HG03432 (cell line): ENCODE results near the gene FCMR.

ENCODE experiments used
- ATAC-seq: cut with Tn5 transposase; IDR thresholded peaks from one replicate; pipeline ENCODE4 v1.9.1; 2021; ENCODE audit warnings: mild to moderate bottlenecking, moderate library complexity; ENCODE audit not compliant: unreplicated experiment

FCMR gene

GRCh38 chr1:206903687-206904086 lies 18.1 kb downstream of the FCMR start:
- ATAC-seq, result no peak

DNA sequence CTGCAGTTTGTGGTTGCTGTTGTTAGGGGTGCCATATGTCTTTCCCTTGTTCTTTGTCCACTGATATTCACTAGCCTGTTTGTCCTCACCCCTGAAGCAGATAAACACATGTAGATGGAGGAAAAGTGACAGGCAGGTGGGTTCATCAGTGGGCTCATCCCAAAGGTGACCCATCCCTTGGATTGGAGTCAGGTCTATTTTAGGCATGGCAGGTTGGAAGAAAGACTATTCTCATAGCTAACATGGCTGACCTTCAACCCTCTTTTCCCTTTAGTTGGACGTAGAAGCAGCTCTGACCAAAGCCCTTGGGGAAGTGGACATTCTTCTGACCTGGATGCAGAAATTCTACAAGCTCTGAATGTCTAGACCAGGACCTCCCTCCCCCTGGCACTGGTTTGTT lies 19.0 kb downstream of the FCMR start:
- ATAC-seq, result no peak

DNA sequence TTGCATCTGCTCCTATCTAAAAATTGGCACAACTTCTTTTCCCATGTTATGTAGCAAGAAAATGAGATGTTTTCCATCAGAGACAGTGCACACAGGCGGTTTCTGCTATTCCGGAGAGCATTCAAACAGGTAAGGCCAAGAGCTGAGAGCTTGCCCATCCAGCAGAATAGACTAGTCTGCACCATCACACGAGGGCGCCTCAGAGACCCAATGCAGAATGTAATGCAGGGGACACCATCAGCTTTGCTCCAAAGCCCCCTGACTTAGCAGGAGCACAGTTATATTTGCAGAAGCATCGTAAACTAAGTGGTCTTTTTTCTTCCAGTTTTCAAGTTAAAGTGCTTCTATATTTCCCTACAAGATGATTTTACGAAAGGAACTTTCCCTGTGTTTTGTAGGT lies 19.8 kb downstream of the FCMR start:
- no peak for ATAC-seq

GRCh38 chr1:206900149-206900548 lies 21.6 kb downstream of the FCMR start:
- no peak for ATAC-seq

- no peak for ATAC-seq
Measured at GRCh38 chr1:206899717-206900116, 22.0 kb downstream of the FCMR start.

GRCh38 chr1:206898915-206899431 lies 22.8 kb downstream of the FCMR start:
- ATAC-seq, result no peak

GRCh38 chr1:206898089-206898914 lies 23.4 kb downstream of the FCMR start:
- ATAC-seq, result no peak

GRCh38 chr1:206897175-206897574 lies 24.6 kb downstream of the FCMR start, which contains the start of gene IL24:
Gene IL24 (plus strand): TSS chr1:206897443. CDS start chr1:206897833, 390 bp downstream.
- ATAC-seq, result no peak

DNA sequence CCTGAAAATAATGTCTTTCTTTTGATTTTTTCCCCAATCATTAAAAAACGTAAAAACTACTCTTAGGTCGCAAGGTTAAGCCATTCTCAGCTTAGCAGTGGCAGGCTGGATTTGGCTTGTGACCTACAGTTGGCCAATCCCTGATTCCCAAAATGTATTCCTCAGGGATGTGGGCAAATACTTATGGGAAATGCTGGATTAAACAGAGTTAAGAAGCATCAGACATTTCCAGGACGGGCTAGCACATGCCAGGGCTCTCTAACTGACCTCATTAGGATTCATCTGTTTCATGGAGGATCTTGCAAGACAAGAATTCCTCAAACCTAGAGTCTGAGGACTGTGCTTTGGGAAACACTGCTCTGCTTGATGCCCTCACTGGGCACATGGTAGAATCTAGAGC lies 25.5 kb downstream of the FCMR start:
- no peak for ATAC-seq

GRCh38 chr1:206895837-206896242 lies 25.9 kb downstream of the FCMR start:
- ATAC-seq, result no peak

DNA sequence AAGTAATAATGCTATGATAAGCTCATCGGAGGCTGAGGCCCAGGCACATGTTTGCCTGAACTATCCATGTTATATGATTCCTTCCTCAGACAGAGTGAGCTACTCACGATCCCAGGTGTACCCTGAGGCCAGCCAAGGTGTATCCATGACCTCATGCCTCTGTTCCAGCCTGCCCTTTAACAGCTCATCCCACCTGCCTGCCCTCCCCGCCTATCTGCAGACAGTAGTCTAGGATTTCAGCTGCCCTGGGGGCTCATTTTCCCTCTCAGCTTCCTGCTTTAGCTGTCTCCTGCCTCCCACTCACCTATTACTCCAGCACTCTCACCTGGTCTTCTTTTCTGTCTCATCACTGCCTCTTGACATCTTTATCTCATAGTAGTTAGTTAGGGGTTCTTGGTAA lies 26.4 kb downstream of the FCMR start:
- ATAC-seq, result no peak

DNA sequence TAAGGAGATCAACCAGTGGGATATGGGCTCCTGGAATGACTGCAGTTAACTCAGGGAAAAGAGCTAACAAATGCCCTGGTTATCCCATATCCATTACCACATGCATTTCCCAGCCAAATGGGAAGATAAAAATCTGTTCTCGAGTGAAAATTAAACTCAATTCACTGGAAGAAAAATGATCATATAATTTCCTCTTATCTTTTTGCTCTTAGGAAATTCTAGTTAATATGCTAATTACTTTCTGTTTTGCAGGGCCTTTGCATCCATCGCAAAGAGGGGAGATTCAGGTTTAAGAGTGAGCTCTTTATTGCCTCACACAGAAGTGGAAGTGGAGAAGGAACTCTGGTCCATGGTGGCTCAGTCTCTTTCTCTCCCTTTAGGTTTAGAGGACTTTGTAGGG lies 28.4 kb downstream of the FCMR start:
- ATAC-seq, result no peak

DNA sequence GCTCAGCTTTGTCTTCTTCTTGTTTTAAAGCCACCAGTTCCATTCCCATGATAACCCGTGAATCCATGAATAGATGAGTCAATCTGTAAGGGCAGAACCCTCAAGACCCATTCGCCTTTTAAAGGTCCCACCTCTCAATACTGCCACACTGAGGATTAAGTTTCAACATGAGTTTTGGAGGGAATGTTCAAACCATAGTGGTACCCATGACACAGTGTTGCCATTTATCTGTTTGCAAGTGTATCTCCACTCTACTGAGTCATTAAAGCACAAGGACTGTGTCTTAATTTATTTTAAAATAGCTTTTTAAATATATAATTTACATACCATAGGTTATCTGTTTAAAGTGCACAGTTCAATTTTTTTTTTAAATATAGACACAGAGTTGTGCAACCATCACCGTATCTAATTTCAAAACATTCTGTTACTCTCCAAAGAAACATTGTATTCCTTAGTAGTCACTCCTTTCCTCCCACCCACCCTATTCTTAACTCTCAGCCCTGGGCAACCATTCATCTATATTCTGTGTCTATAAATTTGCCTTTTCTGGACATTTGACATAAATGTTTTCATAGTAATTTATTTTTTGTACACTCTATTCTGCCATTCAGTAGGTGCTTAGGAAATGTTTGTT lies 29.3 kb downstream of the FCMR start:
- no peak for ATAC-seq

DNA sequence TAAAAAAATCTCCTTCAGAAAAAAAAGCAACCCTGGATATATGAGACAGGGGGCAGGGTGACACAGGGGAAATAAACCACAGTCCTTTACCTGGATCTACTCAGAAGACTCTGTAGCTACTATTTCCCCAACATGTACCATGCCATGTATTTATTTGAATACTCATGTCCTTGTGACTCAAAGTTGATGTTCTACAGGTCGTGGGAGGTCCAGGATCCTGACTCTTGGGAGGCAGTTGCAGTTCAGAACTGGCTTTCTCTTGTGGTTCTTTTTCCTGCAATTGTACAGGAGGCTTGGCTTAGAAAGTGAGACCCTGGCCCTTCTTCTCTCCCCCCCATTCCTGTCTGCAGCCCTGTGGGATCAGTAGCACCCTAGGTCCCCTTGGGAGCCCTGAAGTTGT lies 30.3 kb downstream of the FCMR start:
- no peak for ATAC-seq

- no peak for ATAC-seq
Measured at GRCh38 chr1:206890125-206891060, 31.3 kb downstream of the FCMR start.

- no peak for ATAC-seq
Measured at GRCh38 chr1:206887701-206888100, 34.0 kb downstream of the FCMR start.

DNA sequence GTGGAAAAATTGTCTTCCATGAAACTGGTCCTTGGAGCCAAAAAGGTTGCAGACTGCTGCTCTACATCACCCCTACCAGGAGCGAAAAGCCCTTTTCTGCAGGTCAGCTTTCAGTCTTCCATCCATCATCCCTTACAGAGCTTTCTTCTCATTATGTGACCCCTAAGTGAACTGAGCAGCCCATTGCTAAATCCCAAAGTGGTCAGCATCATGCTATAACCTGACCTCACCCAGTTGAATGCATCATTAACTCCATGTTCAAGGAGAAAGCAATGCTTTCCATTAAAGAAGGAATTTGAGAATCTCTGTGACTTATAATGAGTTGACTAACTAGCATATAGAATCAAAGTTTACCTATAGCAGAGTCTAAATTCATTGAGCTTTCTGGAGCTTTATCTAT lies 34.9 kb downstream of the FCMR start:
- no peak for ATAC-seq

DNA sequence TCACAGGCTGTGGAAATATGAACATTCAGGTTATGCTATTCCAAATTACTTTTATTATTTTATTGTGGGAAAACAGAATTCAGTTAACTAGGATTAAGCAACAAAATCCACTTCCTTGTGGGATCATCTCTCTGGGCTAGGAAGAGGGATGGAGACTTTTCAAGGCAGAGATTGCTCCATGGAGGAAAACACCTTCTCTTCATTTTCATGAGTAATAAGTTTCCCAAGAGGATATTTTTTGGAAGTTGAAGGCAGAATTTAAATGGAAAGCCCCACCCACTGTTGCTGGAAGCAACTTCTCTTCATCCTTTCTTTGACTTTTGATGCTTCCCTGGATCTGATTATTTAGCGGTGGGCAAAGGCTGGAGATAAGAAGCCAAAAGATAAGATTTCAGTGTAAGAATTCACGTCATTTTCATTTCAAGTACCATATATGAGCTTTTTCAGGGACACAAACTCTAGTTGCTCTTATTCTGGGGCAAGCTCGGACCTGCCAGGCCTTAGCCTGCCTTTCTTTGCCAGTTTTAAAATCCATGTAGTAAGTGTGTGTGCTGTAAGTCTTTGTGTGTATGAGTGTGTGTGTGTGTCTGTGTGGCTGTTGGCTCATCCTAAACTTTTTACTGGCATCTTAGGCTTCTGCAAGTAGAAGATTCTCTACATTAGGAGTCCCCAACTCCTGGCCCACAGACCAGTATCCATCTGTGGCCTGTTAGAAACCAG lies 36.2 kb downstream of the FCMR start:
- ATAC-seq, result no peak

GRCh38 chr1:206883876-206884275 lies 37.9 kb downstream of the FCMR start:
- no peak for ATAC-seq

DNA sequence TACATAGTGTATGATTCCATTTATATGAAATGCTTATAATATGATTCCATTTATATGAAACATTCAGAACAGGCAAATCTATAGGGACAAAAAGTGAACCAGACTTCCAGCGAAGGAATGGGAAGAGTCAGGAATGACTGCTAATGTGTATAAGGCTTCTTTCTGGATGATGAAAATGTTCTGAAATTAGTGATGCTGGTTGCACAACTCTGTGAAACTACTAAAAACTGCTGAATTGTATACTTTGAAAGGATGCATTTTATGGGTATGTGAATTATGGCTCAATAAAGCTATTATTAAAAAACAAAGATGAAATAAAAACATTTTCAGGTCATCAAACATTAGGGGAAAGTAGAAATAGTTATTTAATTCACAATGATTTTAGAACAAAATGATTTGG lies 38.6 kb downstream of the FCMR start:
- ATAC-seq, result no peak

- ATAC-seq, result no peak
Measured at GRCh38 chr1:206882555-206882954, 39.2 kb downstream of the FCMR start.
